Bronchial epithelial cell (primary cell): ENCODE results near the gene GRK6. TPM values are rescaled to one million over a fixed set of nuclear protein-coding genes. Genes with fewer than 3 reads are reported as not detected.
A peak's percentile ranks its signal among the peaks of the same experiment; 100 is the strongest.

Source experiments
- DNase-seq: peaks from one replicate; pipeline ENCODE4 v3.0.0-alpha.2; 2010; ENCODE audit warnings: low read depth
- FAIRE-seq: peaks from 2 replicates; lab custom pipeline; 2011; peaks lifted over from hg19 to GRCh38; lab: Jason Lieb, UNC
- H3K27me3 ChIP-seq: 2 replicates; pipeline ENCODE4 v1.5.1; 2011; ENCODE audit warnings: low read length; ENCODE audit not compliant: control insufficient read depth, insufficient read depth
- H3K36me3 ChIP-seq: 2 replicates; pipeline ENCODE4 v1.5.1; 2011; ENCODE audit warnings: low read length; ENCODE audit not compliant: control insufficient read depth, insufficient read depth
- H3K4me3 ChIP-seq: 2 replicates; pipeline ENCODE4 v1.5.1; 2011; ENCODE audit warnings: mild to moderate bottlenecking, low read depth, low read length, control low read depth
- CTCF ChIP-seq: IDR thresholded peaks from 2 replicates; pipeline ENCODE4 v1.5.1; 2011; ENCODE audit warnings: mild to moderate bottlenecking, moderate library complexity, low read length, control low read depth, inconsistent platforms; ENCODE audit not compliant: insufficient read depth, severe bottlenecking
- total RNA-seq: library from RNA; depleted of rRNA; stranded (reverse); fragments of >200 nt; gene quantifications from 2 replicates; pipeline ENCODE4 v1.2.1, GENCODE V29; 2014

Gene GRK6
- total RNA-seq, 1 donor from 2014 or later, result 22.9 TPM

GRCh38 chr5:177396078-177396477 is 30.4 kb upstream of the GRK6 start:
- FAIRE-seq, result no peak
- H3K27me3 ChIP-seq, result peaks cover 5% of the 10 kb centered on the region
- no peak for TF ChIP-seq CTCF
- no peak for DNase-seq
- H3K4me3 ChIP-seq, result no peak overlapping the region
- no peaks in the 10 kb centered on the region for H3K36me3 ChIP-seq

- FAIRE-seq (no peak), DNase-seq (no peak)
- no peak overlapping the region for H3K4me3 ChIP-seq
- peaks cover 5% of the 10 kb centered on the region for H3K27me3 ChIP-seq
- no peak for TF ChIP-seq CTCF
- H3K36me3 ChIP-seq, result no peaks in the 10 kb centered on the region
These were observed 29.7 kb upstream of the GRK6 start for GRCh38 chr5:177396807-177397206.

GRCh38 chr5:177397875-177398390 is 28.5 kb upstream of the GRK6 start:
- no peak overlapping the region for H3K4me3 ChIP-seq
- H3K27me3 ChIP-seq, result peaks cover 5% of the 10 kb centered on the region
- FAIRE-seq, result no peak
- H3K36me3 ChIP-seq, result no peaks in the 10 kb centered on the region
- no peak for DNase-seq
- no peak for TF ChIP-seq CTCF

GRCh38 chr5:177399997-177400868 is 26.2 kb upstream of the GRK6 start, which contains the start of gene PFN3:
Gene PFN3, minus strand, starts transcription at chr5:177400661. Its CDS starts 85 bp downstream, at chr5:177400576.
- no peak within 1 kb of the TSS for H3K4me3 ChIP-seq
- peaks cover 6% of the 10 kb centered on the region for H3K27me3 ChIP-seq
- DNase-seq, result no peak
- no peak for TF ChIP-seq CTCF
- no peak for FAIRE-seq
- no peaks in the 10 kb centered on the region for H3K36me3 ChIP-seq

GRCh38 chr5:177402271-177403043 is 24.0 kb upstream of the GRK6 start:
- DNase-seq (peak; percentile 79), FAIRE-seq (no peak)
- peak overlapping the region; percentile 55 for H3K4me3 ChIP-seq
- peaks cover 7% of the 10 kb centered on the region for H3K27me3 ChIP-seq
- no peaks in the 10 kb centered on the region for H3K36me3 ChIP-seq
- TF ChIP-seq CTCF, result peak; percentile 90
